NCI-H1436 treated with DMSO at 0.1 percent for 48 hours (cell line): ENCODE data around the gene VAMP3.

Experiments used
- DNase-seq: peaks from one replicate; lab custom pipeline; 2025; lab: John Stamatoyannopoulos, UW

VAMP3 gene

GRCh38 chr1:7770997-7771822 is at the start of gene VAMP3:
VAMP3 (plus strand) TSS chr1:7771296; CDS start chr1:7771384, 88 bp downstream.
- no peak for DNase-seq

- no peak for DNase-seq
Observed at GRCh38 chr1:7721940-7722669, 49.0 kb upstream of the VAMP3 start.

- no peak for DNase-seq
Observed at GRCh38 chr1:7722670-7723012, 48.5 kb upstream of the VAMP3 start.

- DNase-seq, result no peak
Observed at GRCh38 chr1:7726623-7727022, 44.5 kb upstream of the VAMP3 start.

- DNase-seq, result no peak
Observed at GRCh38 chr1:7727809-7728471, 43.2 kb upstream of the VAMP3 start.

- no peak for DNase-seq
Observed at GRCh38 chr1:7729761-7730160, 41.3 kb upstream of the VAMP3 start.

- no peak for DNase-seq
Observed at GRCh38 chr1:7732331-7732730, 38.8 kb upstream of the VAMP3 start.

GRCh38 chr1:7733276-7733675 is 37.8 kb upstream of the VAMP3 start:
- DNase-seq, result no peak

- no peak for DNase-seq
Observed at GRCh38 chr1:7738044-7738443, 33.1 kb upstream of the VAMP3 start.

GRCh38 chr1:7743346-7743745 is 27.8 kb upstream of the VAMP3 start:
- DNase-seq, result no peak

GRCh38 chr1:7744882-7745281 is 26.2 kb upstream of the VAMP3 start:
- no peak for DNase-seq

- no peak for DNase-seq
Observed at GRCh38 chr1:7745783-7746182, 25.3 kb upstream of the VAMP3 start.

- no peak for DNase-seq
Observed at GRCh38 chr1:7747605-7748004, 23.5 kb upstream of the VAMP3 start.

GRCh38 chr1:7749126-7749525 is 22.0 kb upstream of the VAMP3 start:
- DNase-seq, result no peak

- no peak for DNase-seq
Observed at GRCh38 chr1:7751174-7751573, 19.9 kb upstream of the VAMP3 start.

GRCh38 chr1:7752512-7753417 is 18.3 kb upstream of the VAMP3 start:
- peak; percentile 25 for DNase-seq

- no peak for DNase-seq
Observed at GRCh38 chr1:7753641-7754040, 17.5 kb upstream of the VAMP3 start.

GRCh38 chr1:7754234-7754633 is 16.9 kb upstream of the VAMP3 start:
- DNase-seq, result no peak

GRCh38 chr1:7755448-7755847 is 15.6 kb upstream of the VAMP3 start:
- no peak for DNase-seq

- no peak for DNase-seq
Observed at GRCh38 chr1:7760245-7760644, 10.9 kb upstream of the VAMP3 start.

- no peak for DNase-seq
Observed at GRCh38 chr1:7761103-7761502, 10.0 kb upstream of the VAMP3 start.

- no peak for DNase-seq
Observed at GRCh38 chr1:7767176-7767575, 3.9 kb upstream of the VAMP3 start.
